Activated CD4-positive, alpha-beta T cell treated with anti-CD3 and anti-CD28 coated beads for 36 hours (primary cell): Measurements from ENCODE around the gene CFAP141. TPM values are rescaled to one million over a fixed set of nuclear protein-coding genes. Genes with fewer than 3 reads are reported as not detected.
"Not testable (repeated sequence)": the region's sequence is repeated elsewhere in the genome, so short reads cannot be mapped to it uniquely, and the experiment has no call there.

Experiments used
- ATAC-seq: fragments of 200-7000 bp; cut with Tn5 transposase; one replicate; pipeline ENCODE4 v1.10.0; 2021; ENCODE audit warnings: mild to moderate bottlenecking, moderate library complexity
- CTCF ChIA-PET: fragments of 350-600 bp; sonication (Branson Sonifier 250); formaldehyde crosslinking; loops from one replicate; lab custom pipeline; 2021; ENCODE audit warnings: antibody characterized with exemption; lab: Charles Lee
- POLR2A ChIA-PET: fragments of 350-600 bp; sonication (Branson Sonifier 250); formaldehyde crosslinking; loops from one replicate; lab custom pipeline; 2021; ENCODE audit warnings: antibody characterized with exemption, inconsistent platforms; lab: Charles Lee
- DNase-seq: peaks from one replicate; pipeline ENCODE4 v3.0.0-alpha.2; 2020
- H3K27ac Mint-ChIP-seq: one replicate; pipeline ENCODE4 v1.8.0; 2021; ENCODE audit warnings: mixed read lengths
- H3K27me3 Mint-ChIP-seq: one replicate; pipeline ENCODE4 v1.8.0; 2021; ENCODE audit warnings: mixed read lengths
- H3K36me3 Mint-ChIP-seq: one replicate; pipeline ENCODE4 v1.8.0; 2021; ENCODE audit warnings: low read depth, mixed read lengths
- H3K4me1 Mint-ChIP-seq: one replicate; pipeline ENCODE4 v1.8.0; 2021; ENCODE audit warnings: mixed read lengths
- H3K4me3 Mint-ChIP-seq: one replicate; pipeline ENCODE4 v1.8.0; 2021; ENCODE audit warnings: mild to moderate bottlenecking, moderate library complexity, mixed read lengths
- H3K9me3 Mint-ChIP-seq: one replicate; pipeline ENCODE4 v1.8.0; 2021; ENCODE audit warnings: low read depth, mixed read lengths
- intact Hi-C, 2 experiments: fragments of 100-400 bp; cut with DNase I in 1 of 2; cut with micrococcal nuclease in 1 of 2; formaldehyde crosslinking; loops; one replicate each; pipeline versions ENCODE4 v1.14.2 to v1.15.1; 2022 to 2024; cut with DNase I, micrococcal nuclease
- total RNA-seq, 2 experiments: library from RNA; stranded (reverse); gene quantifications; one replicate each; pipeline ENCODE4 v1.2.3, GENCODE V29; 2021

The CFAP141 gene
- total RNA-seq, 2 experiments from 2014 or later, result not detected

DNA sequence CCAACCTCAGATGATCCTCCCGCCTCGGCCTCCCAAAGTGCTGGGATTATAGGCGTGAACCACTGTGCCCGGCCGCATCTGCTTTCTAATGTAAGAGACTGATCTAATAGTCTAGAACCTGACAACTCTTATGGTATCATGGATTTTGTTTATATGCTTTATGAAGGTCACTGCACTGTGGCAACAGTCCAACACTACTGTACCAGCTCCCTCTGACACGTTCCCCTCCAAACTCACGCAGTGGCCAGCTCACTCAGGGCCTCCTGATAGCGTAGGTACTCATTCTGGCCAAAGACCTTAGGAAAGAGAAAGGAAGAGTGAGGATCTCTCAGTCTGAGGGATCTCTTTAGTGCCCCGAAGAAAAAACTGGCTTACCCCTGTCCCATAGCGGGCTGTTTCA, 6.0 kb upstream of the CFAP141 start:
- no peak for ATAC-seq
- Mint-ChIP-seq H3K9me3 (no peaks in the 10 kb centered on the region), H3K4me3 (no peak overlapping the region), H3K4me1 (peaks cover 59% of the 10 kb centered on the region), H3K27ac (peak overlapping the region; percentile 72), H3K27me3 (no peaks in the 10 kb centered on the region), H3K36me3 (peaks cover 57% of the 10 kb centered on the region)
- POLR2A ChIA-PET, result interaction anchor here (0.6 kb wide), 1 partner anchor 131 kb away, joined by 3 read pairs; no protein-coding TSS in a partner anchor
- intact Hi-C loops, result no loop called here
- DNase-seq, result no peak
- CTCF ChIA-PET, result interaction anchor here (0.6 to 1.4 kb wide), 5 partner anchors 11 to 61 kb away, joined by 3 to 4 read pairs (median 3); no protein-coding TSS in a partner anchor

DNA sequence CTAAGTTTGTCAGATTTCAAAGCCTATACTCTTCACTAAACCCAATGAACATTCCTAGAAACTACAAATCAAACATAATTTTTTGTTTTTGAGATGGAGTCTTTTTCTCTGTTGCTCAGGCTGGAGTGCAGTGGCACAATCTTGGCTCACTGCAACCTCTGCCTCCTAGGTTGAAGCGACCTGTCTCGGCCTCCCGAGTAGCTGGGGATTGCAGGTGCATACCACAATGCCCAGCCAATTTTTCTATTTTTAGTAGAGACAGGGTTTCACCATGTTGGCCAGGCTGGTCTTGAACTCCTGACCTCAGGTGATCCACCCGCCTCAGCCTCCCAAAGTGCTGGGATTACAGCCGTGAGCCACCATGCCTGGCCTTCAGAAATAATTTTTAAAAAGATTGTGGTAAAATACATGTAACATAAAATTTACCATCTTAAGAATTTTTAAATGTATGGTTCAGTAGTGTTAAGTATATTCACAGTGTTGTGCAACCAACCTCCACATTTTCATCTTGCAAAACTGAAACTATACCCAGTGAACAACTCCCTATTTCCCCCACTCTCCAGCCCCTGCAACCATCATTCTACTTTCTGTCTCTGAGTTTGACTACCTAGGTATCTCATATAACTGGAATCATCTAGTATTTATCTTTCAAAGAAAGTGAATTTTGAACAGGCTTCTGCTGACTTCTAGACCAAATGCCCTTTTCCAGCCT, 2.7 kb upstream of the CFAP141 start:
- intact Hi-C loops, result loop anchor here in 1 of 2 experiments (5.0 kb wide), 1 partner anchor 338 kb away; no protein-coding TSS in a partner anchor
- no peaks in the 10 kb centered on the region for H3K9me3 Mint-ChIP-seq
- H3K27me3 Mint-ChIP-seq, result no peaks in the 10 kb centered on the region
- ChIA-PET POLR2A (interaction anchor here (0.6 kb wide), 1 partner anchor 149 kb away, joined by 6 read pairs; no protein-coding TSS in a partner anchor), CTCF (interaction anchor here (0.7 to 1.6 kb wide), 3 partner anchors 10 to 22 kb away, joined by 3 to 7 read pairs (median 3); no protein-coding TSS in a partner anchor)
- H3K36me3 Mint-ChIP-seq, result peaks cover 58% of the 10 kb centered on the region
- no peak for ATAC-seq
- H3K27ac Mint-ChIP-seq, result peak overlapping the region; percentile 11
- no peak for DNase-seq
- no peak overlapping the region for H3K4me3 Mint-ChIP-seq
- peaks cover 57% of the 10 kb centered on the region for H3K4me1 Mint-ChIP-seq

GRCh38 chr1:154207262-154207661, 1.1 kb upstream of the CFAP141 start:
- no peak for ATAC-seq
- no peak for DNase-seq
- POLR2A ChIA-PET, result interaction anchor here (0.8 to 1.0 kb wide), 2 partner anchors 13 to 65 kb away, joined by 3 read pairs; partner anchors contain the start of gene UBAP2L
- intact Hi-C loops, result loop anchor here in 1 of 2 experiments (5.0 kb wide), 1 partner anchor 340 kb away; no protein-coding TSS in a partner anchor
- H3K27ac Mint-ChIP-seq, result peak overlapping the region; percentile 30
- H3K4me3 Mint-ChIP-seq, result no peak overlapping the region
- H3K27me3 Mint-ChIP-seq, result no peaks in the 10 kb centered on the region
- peaks cover 47% of the 10 kb centered on the region for H3K4me1 Mint-ChIP-seq
- CTCF ChIA-PET, result interaction anchor here (0.6 to 1.7 kb wide), 4 partner anchors 8 to 138 kb away, joined by 3 to 7 read pairs (median 4); no protein-coding TSS in a partner anchor
- peaks cover 47% of the 10 kb centered on the region for H3K36me3 Mint-ChIP-seq
- no peaks in the 10 kb centered on the region for H3K9me3 Mint-ChIP-seq

DNA sequence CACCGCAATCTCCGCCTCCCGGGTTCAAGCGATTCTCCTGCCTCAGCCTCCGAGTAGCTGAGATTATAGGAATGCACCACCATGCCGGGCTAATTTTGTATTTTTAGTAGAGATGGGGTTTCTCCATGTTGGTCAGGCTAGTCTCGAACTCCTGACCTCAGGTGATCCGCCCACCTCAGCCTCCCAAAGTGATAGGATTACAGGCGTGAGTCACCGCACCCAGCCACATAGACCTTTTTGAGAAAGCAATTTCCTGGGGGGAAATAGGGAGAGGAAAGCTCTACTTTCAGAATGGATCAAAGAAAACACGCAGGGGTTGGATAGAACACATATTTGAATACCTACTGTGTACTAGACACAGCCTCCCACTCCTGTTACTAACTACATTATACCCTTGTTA, 355 bp downstream of the CFAP141 start:
- DNase-seq (peak; percentile 54), ATAC-seq (peak; percentile 48)
- Mint-ChIP-seq H3K4me1 (peaks cover 45% of the 10 kb centered on the region), H3K27ac (peak overlapping the region; percentile 72), H3K36me3 (peaks cover 39% of the 10 kb centered on the region)
- intact Hi-C loops, result loop anchor here (1.0 to 5.0 kb wide), 2 partner anchors 15 to 342 kb away; partner anchors contain the start of gene UBAP2L (in 2 of the 2)
- H3K9me3 Mint-ChIP-seq, H3K27me3 Mint-ChIP-seq, H3K4me3 Mint-ChIP-seq, POLR2A ChIA-PET: not testable (repeated sequence)
- CTCF ChIA-PET, result interaction anchor here (1.5 kb wide), 1 partner anchor 64 kb away, joined by 3 read pairs; no protein-coding TSS in a partner anchor

DNA sequence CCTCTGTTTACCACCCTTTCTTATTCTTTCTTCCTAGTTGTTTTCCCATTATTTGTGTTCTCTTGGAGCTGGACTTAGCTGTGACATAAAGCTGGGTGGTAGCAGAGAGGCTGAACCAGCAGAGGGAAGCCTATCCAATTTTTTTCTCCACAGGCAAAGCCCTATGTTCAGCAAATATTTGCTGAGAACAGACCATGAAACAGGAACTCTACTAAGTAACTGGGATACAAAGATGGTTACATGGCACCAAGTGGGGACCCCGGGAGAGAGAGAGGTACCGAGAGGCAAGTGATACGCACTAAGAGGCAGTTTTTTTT, 6.6 kb downstream of the CFAP141 start:
- H3K4me1 Mint-ChIP-seq, result no peaks in the 10 kb centered on the region
- DNase-seq (no peak), ATAC-seq (peak; percentile 28)
- H3K9me3 Mint-ChIP-seq, result no peaks in the 10 kb centered on the region
- no peak overlapping the region for H3K27ac Mint-ChIP-seq
- H3K36me3 Mint-ChIP-seq, result no peaks in the 10 kb centered on the region
- H3K4me3 Mint-ChIP-seq, result no peak overlapping the region
- ChIA-PET CTCF (interaction anchor here (0.6 to 2.6 kb wide), 24 partner anchors 8 to 332 kb away, joined by 3 to 27 read pairs (median 4); no protein-coding TSS in a partner anchor), POLR2A (interaction anchor here (0.6 kb wide), 1 partner anchor 200 kb away, joined by 3 read pairs; no protein-coding TSS in a partner anchor)
- intact Hi-C loops, result loop anchor here (1.0 kb wide), 2 partner anchors 13 to 73 kb away; partner anchors contain the start of gene HAX1 (in 2 of the 2)
- H3K27me3 Mint-ChIP-seq, result no peaks in the 10 kb centered on the region

GRCh38 chr1:154198756-154199562, 7.2 kb downstream of the CFAP141 start:
- H3K27me3 Mint-ChIP-seq, result peaks cover 3% of the 10 kb centered on the region
- H3K4me1 Mint-ChIP-seq, result no peaks in the 10 kb centered on the region
- H3K36me3 Mint-ChIP-seq, result no peaks in the 10 kb centered on the region
- ATAC-seq (peak; percentile 77), DNase-seq (peak; percentile 62)
- intact Hi-C loops, result loop anchor here (1.0 kb wide), 2 partner anchors 13 to 73 kb away; partner anchors contain the start of gene HAX1 (in 2 of the 2)
- no peaks in the 10 kb centered on the region for H3K9me3 Mint-ChIP-seq
- no peak overlapping the region for H3K4me3 Mint-ChIP-seq
- POLR2A ChIA-PET, result interaction anchor here (0.6 kb wide), 1 partner anchor 199 kb away, joined by 3 read pairs; no protein-coding TSS in a partner anchor
- CTCF ChIA-PET, result interaction anchor here (0.6 to 2.6 kb wide), 27 partner anchors 8 to 627 kb away, joined by 3 to 27 read pairs (median 4); no protein-coding TSS in a partner anchor
- no peak overlapping the region for H3K27ac Mint-ChIP-seq

DNA sequence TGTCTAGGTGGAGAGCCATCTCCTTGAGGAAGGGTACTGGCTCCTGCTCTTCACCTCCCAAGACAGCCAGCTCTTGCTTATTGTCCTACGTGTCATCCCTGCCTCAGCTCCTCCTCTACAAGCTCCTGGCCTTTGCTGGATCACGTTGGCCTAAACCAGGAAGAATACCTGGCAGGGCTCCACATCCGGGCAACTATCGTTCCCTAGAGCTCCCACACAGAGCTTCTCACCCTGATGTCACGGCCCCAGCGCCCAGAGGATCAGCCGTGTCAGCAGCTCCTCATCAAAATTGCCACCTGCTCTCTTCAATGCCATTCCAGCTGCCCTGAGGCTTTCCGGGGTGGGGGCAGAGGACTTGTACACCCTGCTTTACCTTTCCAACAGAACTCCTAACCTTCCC, 12.3 kb downstream of the CFAP141 start:
- no peaks in the 10 kb centered on the region for H3K36me3 Mint-ChIP-seq
- intact Hi-C loops, result no loop called here
- CTCF ChIA-PET, result interaction anchor here (0.5 to 2.1 kb wide), 9 partner anchors 11 to 301 kb away, joined by 3 to 10 read pairs (median 3); no protein-coding TSS in a partner anchor
- H3K4me3 Mint-ChIP-seq, result no peak overlapping the region
- no peaks in the 10 kb centered on the region for H3K9me3 Mint-ChIP-seq
- no peak for ATAC-seq
- DNase-seq, result no peak
- H3K27me3 Mint-ChIP-seq, result peaks cover 9% of the 10 kb centered on the region
- H3K4me1 Mint-ChIP-seq, result peaks cover 3% of the 10 kb centered on the region
- POLR2A ChIA-PET, result no interaction called here
- H3K27ac Mint-ChIP-seq, result no peak overlapping the region

DNA sequence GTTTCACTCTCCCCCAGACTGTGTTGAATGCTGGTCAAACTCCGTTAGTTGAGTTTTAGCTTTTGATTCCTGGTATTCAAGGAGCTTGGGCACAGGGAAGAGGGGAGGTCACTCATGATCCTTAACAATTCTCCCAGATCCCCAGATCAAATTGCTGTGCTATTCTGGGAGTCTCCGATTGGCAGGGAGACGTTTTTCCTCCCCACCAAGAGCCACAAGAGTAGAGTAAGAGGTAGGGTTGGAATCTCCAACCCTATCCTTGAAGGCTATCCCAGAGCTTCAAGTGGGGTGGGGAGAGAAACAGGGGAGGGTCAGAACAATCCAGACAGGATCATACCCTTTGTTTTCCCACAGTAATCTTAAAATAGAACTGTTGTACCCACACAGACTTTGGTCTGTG, 13.7 kb downstream of the CFAP141 start:
- no peak for ATAC-seq
- no peak overlapping the region for H3K4me3 Mint-ChIP-seq
- POLR2A ChIA-PET, result interaction anchor here (0.5 kb wide), 1 partner anchor 198 kb away, joined by 4 read pairs; no protein-coding TSS in a partner anchor

GRCh38 chr1:154191990-154192461, 14.1 kb downstream of the CFAP141 start, which contains the start of gene TPM3:
Gene TPM3 (minus strand): TSS chr1:154192100. CDS start chr1:154192018, 82 bp downstream.
- ATAC-seq (no peak), DNase-seq (no peak)
- H3K4me3 Mint-ChIP-seq, result no peak within 1 kb of the TSS
- H3K4me1 Mint-ChIP-seq, result peaks cover 3% of the 10 kb centered on the region
- ChIA-PET POLR2A (no interaction called here), CTCF (interaction anchor here (0.9 to 1.1 kb wide), 2 partner anchors 21 to 66 kb away, joined by 3 read pairs; no protein-coding TSS in a partner anchor)
- no peak within 1 kb of the TSS for H3K27ac Mint-ChIP-seq
- no peaks in the 10 kb centered on the region for H3K9me3 Mint-ChIP-seq
- H3K36me3 Mint-ChIP-seq, result no peaks in the 10 kb centered on the region
- peaks cover 9% of the 10 kb centered on the region for H3K27me3 Mint-ChIP-seq
- intact Hi-C loops, result no loop called here

More for the DNA sequence above, 13.7 kb downstream of the CFAP141 start:
- CTCF ChIA-PET, result interaction anchor here (1.1 kb wide), 1 partner anchor 66 kb away, joined by 3 read pairs; no protein-coding TSS in a partner anchor
- Mint-ChIP-seq H3K9me3 (no peaks in the 10 kb centered on the region), H3K36me3 (no peaks in the 10 kb centered on the region), H3K27ac (no peak overlapping the region), H3K4me1 (peaks cover 3% of the 10 kb centered on the region), H3K27me3 (peaks cover 9% of the 10 kb centered on the region)
- DNase-seq, result no peak
- intact Hi-C loops, result no loop called here

DNA sequence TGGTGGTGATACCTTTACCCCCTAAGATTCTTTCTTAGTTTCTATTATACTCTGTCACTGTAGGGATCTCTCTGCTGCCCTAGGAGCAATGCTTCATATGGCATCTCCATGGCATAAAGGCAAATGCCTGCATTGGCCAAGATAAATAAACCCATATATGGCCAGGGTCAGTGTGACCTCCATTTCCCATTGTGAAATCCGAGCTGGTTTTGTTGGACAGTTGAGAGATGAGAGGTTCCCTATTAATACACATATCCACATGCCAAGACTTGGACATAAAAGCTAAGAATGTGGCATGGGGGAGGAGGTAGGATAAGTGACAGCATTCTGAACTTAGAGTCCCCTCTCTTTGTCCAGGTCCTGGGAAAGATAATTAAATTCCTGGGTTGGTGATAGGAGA, 15.6 kb downstream of the CFAP141 start:
- intact Hi-C loops, result no loop called here
- H3K27ac Mint-ChIP-seq, result no peak overlapping the region

More for the DNA sequence above, 15.6 kb downstream of the CFAP141 start:
- Mint-ChIP-seq H3K4me3 (no peak overlapping the region), H3K36me3 (no peaks in the 10 kb centered on the region), H3K4me1 (peaks cover 7% of the 10 kb centered on the region), H3K27me3 (peaks cover 9% of the 10 kb centered on the region), H3K9me3 (no peaks in the 10 kb centered on the region)
- ChIA-PET POLR2A (no interaction called here), CTCF (interaction anchor here (1.2 kb wide), 1 partner anchor 9 kb away, joined by 5 read pairs; no protein-coding TSS in a partner anchor)
- ATAC-seq, result no peak
- DNase-seq, result no peak
